Measurements from ENCODE around the gene PRKCA. TPM values are rescaled to one million over a fixed set of nuclear protein-coding genes. Genes with fewer than 3 reads are reported as not detected.
A peak's percentile ranks its signal among the peaks of the same experiment; 100 is the strongest.
"Not testable (repeated sequence)": the region's sequence is repeated elsewhere in the genome, so short reads cannot be mapped to it uniquely, and the experiment has no call there.

PRKCA gene
- total RNA-seq, 1 donor from 2014 or later = 4.7 TPM

GRCh38 chr17:66450008-66450851 is 147.8 kb downstream of the PRKCA start:
- DNase-seq (ENCODE audit: low read depth) = no peak
- peak; percentile 58 for FAIRE-seq
- Histone ChIP-seq H3K36me3 (ENCODE audit: control insufficient read depth, insufficient read depth, low read length) (no peaks in the 10 kb centered on the region), H3K27me3 (ENCODE audit: control insufficient read depth, insufficient read depth, low read length) (no peaks in the 10 kb centered on the region), H3K4me3 (ENCODE audit: low read depth, low read length) (no peak overlapping the region)
- TF ChIP-seq, protein P1, sequence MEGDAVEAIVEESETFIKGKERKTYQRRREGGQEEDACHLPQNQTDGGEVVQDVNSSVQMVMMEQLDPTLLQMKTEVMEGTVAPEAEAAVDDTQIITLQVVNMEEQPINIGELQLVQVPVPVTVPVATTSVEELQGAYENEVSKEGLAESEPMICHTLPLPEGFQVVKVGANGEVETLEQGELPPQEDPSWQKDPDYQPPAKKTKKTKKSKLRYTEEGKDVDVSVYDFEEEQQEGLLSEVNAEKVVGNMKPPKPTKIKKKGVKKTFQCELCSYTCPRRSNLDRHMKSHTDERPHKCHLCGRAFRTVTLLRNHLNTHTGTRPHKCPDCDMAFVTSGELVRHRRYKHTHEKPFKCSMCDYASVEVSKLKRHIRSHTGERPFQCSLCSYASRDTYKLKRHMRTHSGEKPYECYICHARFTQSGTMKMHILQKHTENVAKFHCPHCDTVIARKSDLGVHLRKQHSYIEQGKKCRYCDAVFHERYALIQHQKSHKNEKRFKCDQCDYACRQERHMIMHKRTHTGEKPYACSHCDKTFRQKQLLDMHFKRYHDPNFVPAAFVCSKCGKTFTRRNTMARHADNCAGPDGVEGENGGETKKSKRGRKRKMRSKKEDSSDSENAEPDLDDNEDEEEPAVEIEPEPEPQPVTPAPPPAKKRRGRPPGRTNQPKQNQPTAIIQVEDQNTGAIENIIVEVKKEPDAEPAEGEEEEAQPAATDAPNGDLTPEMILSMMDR (IDR thresholded peaks at IDR 0.05; ENCODE audit: insufficient read depth, low read length, severe bottlenecking) = no peak

- no peak for DNase-seq (ENCODE audit: low read depth)
- TF ChIP-seq, protein P1 (IDR thresholded peaks at IDR 0.05; ENCODE audit: insufficient read depth, low read length, severe bottlenecking) = no peak
- H3K27me3 ChIP-seq (ENCODE audit: control insufficient read depth, insufficient read depth, low read length) = no peaks in the 10 kb centered on the region
- no peak overlapping the region for H3K4me3 ChIP-seq (ENCODE audit: low read depth, low read length)
- no peak for FAIRE-seq
- no peaks in the 10 kb centered on the region for H3K36me3 ChIP-seq (ENCODE audit: control insufficient read depth, insufficient read depth, low read length)
Observed at GRCh38 chr17:66450852-66451158, 148.4 kb downstream of the PRKCA start.

DNA sequence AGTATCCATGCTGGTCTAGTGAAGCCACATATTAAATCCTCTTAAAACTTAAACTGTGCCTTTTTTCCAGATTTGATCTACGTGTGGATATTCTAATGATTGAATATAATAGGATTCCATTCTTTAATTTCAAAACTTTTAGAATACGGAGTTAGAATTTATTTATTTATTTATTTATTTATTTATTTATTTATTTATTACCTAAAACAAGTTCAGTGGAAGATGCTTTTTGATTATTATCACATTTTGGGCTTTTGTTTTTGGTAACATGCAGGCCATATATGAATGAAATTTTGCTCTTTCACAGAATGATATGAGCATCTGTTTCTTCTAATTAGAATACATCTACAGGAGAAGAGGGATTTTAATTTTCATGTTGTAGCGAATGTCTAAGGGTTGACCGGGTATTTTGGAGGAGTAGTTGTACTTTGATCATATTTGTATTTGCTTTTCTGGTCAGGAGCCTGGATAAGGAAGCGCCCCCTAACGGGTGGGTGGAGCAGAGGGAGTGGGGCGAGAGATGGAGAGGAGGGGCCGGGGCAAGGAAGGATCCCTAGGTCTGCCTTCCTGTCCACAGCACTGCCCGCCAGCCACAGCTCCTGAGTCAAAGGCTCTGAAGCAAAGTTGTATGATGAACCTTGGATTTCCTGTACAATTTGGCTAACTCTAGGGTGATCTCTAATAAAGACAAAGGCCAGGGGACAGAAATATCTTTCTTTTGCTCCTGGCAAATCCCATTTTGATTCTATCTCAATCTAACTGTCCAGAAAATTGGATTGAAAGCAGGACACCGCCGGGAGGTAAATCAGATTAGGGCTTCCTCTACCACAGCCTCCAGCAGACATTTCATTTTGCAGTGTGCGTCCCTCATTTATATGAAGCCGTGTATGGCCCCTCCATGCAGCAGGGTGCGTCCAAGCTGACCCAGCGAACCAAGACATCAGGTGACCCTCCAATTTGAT is 149.1 kb downstream of the PRKCA start:
- TF ChIP-seq, protein P1 (IDR thresholded peaks at IDR 0.05; ENCODE audit: insufficient read depth, low read length, severe bottlenecking) = no peak
- FAIRE-seq (no peak), DNase-seq (ENCODE audit: low read depth) (no peak)
- no peak overlapping the region for H3K4me3 ChIP-seq (ENCODE audit: low read depth, low read length)
- H3K36me3 ChIP-seq (ENCODE audit: control insufficient read depth, insufficient read depth, low read length) = no peaks in the 10 kb centered on the region
- H3K27me3 ChIP-seq (ENCODE audit: control insufficient read depth, insufficient read depth, low read length) = no peaks in the 10 kb centered on the region

DNA sequence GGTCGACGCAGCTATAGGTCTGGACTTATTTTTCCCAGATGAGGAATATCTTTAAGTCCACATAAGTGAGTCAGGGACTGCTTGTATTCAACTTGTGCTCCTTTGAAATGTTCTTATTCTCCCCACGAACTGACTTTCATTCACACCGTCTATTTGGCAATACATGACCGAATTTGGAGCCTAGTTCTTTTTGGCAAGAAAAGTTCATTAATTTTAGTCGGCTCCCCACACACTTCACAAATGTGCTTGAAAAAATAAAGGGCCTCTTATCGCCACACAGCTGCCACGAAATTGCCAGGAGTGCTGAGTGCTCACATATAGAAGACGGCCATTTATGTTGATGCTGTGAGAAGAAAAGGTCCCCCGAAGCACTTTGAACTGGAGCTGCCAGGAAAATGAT is 152.6 kb downstream of the PRKCA start:
- TF ChIP-seq, protein P1 (IDR thresholded peaks at IDR 0.05; ENCODE audit: insufficient read depth, low read length, severe bottlenecking) = no peak
- H3K36me3 ChIP-seq (ENCODE audit: control insufficient read depth, insufficient read depth, low read length) = no peaks in the 10 kb centered on the region
- no peaks in the 10 kb centered on the region for H3K27me3 ChIP-seq (ENCODE audit: control insufficient read depth, insufficient read depth, low read length)
- H3K4me3 ChIP-seq (ENCODE audit: low read depth, low read length) = no peak overlapping the region
- no peak for FAIRE-seq
- DNase-seq (ENCODE audit: low read depth) = no peak

DNA sequence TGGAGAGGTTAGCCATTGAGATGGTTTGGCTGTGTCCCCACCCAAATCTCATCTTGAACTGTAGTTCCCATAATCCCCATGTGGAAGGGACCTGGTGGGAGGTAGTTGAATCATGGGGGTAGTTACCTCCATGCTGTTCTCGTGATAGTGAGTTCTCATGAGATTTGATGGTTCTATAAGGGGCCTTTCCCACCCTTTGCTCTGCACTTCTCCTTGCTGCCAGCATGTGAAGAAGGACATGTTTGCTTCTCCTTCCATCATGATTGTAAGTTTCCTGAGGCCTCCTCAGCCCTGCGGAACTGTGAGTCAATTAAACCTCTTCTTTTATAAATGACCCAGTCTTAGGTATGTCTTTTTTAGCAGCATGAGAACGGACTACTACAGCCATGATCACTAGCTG is 155.1 kb downstream of the PRKCA start:
- H3K4me3 ChIP-seq (ENCODE audit: low read depth, low read length); H3K36me3 ChIP-seq (ENCODE audit: control insufficient read depth, insufficient read depth, low read length); DNase-seq (ENCODE audit: low read depth); H3K27me3 ChIP-seq (ENCODE audit: control insufficient read depth, insufficient read depth, low read length); FAIRE-seq: not testable (repeated sequence)

DNA sequence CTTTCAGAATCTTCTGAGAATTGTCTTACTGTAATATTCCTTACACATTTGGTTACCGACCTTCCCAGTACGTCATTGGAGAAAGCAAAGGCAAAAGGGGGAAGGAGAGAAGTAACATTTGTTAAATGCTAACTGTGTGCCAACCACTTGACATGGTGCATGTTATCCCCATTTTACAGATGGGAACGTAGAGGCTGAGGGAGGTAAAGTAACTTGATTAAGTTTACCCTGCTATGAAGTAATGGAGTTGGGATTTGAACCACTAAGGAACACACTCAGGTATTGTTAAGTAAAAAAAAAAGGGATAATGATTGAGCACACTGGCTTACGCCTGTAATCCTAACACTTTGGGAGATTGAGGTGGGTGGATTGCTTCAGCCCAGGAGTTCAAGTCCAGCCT is 156.4 kb downstream of the PRKCA start:
- H3K4me3 ChIP-seq (ENCODE audit: low read depth, low read length) = no peak overlapping the region
- H3K36me3 ChIP-seq (ENCODE audit: control insufficient read depth, insufficient read depth, low read length) = no peaks in the 10 kb centered on the region
- FAIRE-seq (no peak), DNase-seq (ENCODE audit: low read depth) (no peak)
- no peaks in the 10 kb centered on the region for H3K27me3 ChIP-seq (ENCODE audit: control insufficient read depth, insufficient read depth, low read length)
- TF ChIP-seq, protein P1 (IDR thresholded peaks at IDR 0.05; ENCODE audit: insufficient read depth, low read length, severe bottlenecking) = no peak
